Liver (tissue), 9 donors: ENCODE data around the gene PRRG3. TPM values are rescaled to one million over a fixed set of nuclear protein-coding genes. Genes with fewer than 3 reads are reported as not detected.

Experiments used
- DNase-seq: peaks from one replicate; pipeline ENCODE4 v3.0.0-alpha.2; 2017; ENCODE audit warnings: low spot score
- H3K27ac ChIP-seq, 2 donors: one replicate each; pipeline ENCODE4 v1.7.0; 2013; ENCODE audit warnings: inconsistent platforms in 2 of 2, low read length in 2 of 2, control low read depth in 1 of 2, low read depth in 1 of 2, mild to moderate bottlenecking in 1 of 2
- H3K27me3 ChIP-seq, 4 donors: one replicate each; pipeline versions ENCODE4 v1.6.1 to v1.7.0; 2013; ENCODE audit warnings: low read length in 3 of 4, inconsistent platforms in 1 of 4, mild to moderate bottlenecking in 1 of 4, moderate library complexity in 1 of 4; ENCODE audit not compliant: control insufficient read depth in 4 of 4, insufficient read depth in 4 of 4
- H3K36me3 ChIP-seq, 4 donors: one replicate each; pipeline versions ENCODE4 v1.6.1 to v1.7.0; 2013; ENCODE audit warnings: low read length in 3 of 4, mild to moderate bottlenecking in 3 of 4, low read depth in 1 of 4, moderate library complexity in 1 of 4; ENCODE audit not compliant: control insufficient read depth in 4 of 4, insufficient read depth in 3 of 4
- H3K4me1 ChIP-seq, 4 donors: one replicate each; pipeline versions ENCODE4 v1.6.1 to v1.7.0; 2013; ENCODE audit warnings: low read length in 3 of 4, mild to moderate bottlenecking in 3 of 4, moderate library complexity in 1 of 4; ENCODE audit not compliant: control insufficient read depth in 4 of 4, insufficient read depth in 4 of 4
- H3K4me3 ChIP-seq, 3 donors: one replicate each; pipeline versions ENCODE4 v1.6.1 to v1.7.0; 2013; ENCODE audit warnings: low read length in 3 of 3, control low read depth in 1 of 3, low read depth in 1 of 3, mild to moderate bottlenecking in 1 of 3
- H3K9ac ChIP-seq, 2 donors: one replicate each; pipeline ENCODE4 v1.7.0; 2013; ENCODE audit warnings: low read length in 2 of 2, mild to moderate bottlenecking in 2 of 2, moderate library complexity in 2 of 2, control low read depth in 1 of 2, low read depth in 1 of 2
- H3K9me3 ChIP-seq, 4 donors: one replicate each; pipeline versions ENCODE4 v1.6.1 to v1.7.0; 2013; ENCODE audit warnings: low read length in 3 of 4; ENCODE audit not compliant: control insufficient read depth in 4 of 4
- EGR1 ChIP-seq, 2 donors: IDR thresholded peaks; 2 replicates each; pipeline ENCODE4 v1.6.1; 2016 to 2018; ENCODE audit warnings: antibody characterized with exemption in 2 of 2, low read depth in 2 of 2
- FOXA1 ChIP-seq: IDR thresholded peaks from 2 replicates; pipeline ENCODE4 v1.6.1; 2016; ENCODE audit warnings: antibody characterized with exemption
- FOXA2 ChIP-seq: IDR thresholded peaks from 2 replicates; pipeline ENCODE4 v1.6.1; 2016; ENCODE audit warnings: antibody characterized with exemption
- GABPA ChIP-seq, 2 donors: IDR thresholded peaks in 1 of 2; conservative IDR thresholded peaks in 1 of 2; 2 replicates each; pipeline ENCODE4 v1.6.1; 2016; ENCODE audit warnings: antibody characterized with exemption in 2 of 2, mild to moderate bottlenecking in 1 of 2, moderate library complexity in 1 of 2
- HNF4A ChIP-seq, 2 donors: conservative IDR thresholded peaks; 2 replicates each; pipeline ENCODE4 v1.6.1; 2016; ENCODE audit warnings: antibody characterized with exemption in 2 of 2, mild to moderate bottlenecking in 2 of 2
- HNF4G ChIP-seq: IDR thresholded peaks from 2 replicates; pipeline ENCODE4 v1.6.1; 2016; ENCODE audit warnings: antibody characterized with exemption
- NR2F2 ChIP-seq: IDR thresholded peaks from 2 replicates; pipeline ENCODE4 v1.6.1; 2016; ENCODE audit warnings: antibody characterized with exemption
- RAD21 ChIP-seq, 2 donors: IDR thresholded peaks; 2 replicates each; pipeline ENCODE4 v1.6.1; 2016; ENCODE audit warnings: antibody characterized with exemption in 2 of 2, mild to moderate bottlenecking in 2 of 2
- SP1 ChIP-seq: IDR thresholded peaks from 2 replicates; pipeline ENCODE4 v1.6.1; 2018; ENCODE audit warnings: antibody characterized with exemption, mild to moderate bottlenecking
- ZBTB33 ChIP-seq: IDR thresholded peaks from 2 replicates; pipeline ENCODE4 v1.6.1; 2016; ENCODE audit warnings: antibody characterized with exemption
- polyA plus RNA-seq, 2 donors: library from polyadenylated mRNA; stranded (reverse) in 1 of 2; unstranded in 1 of 2; fragments of 200-250 nt in 1 of 2; fragments of >200 nt in 1 of 2; fragmentation: Nextera tagmentation in 1 of 2; extraction: Ambion mirVana in 1 of 2; gene quantifications; one replicate each; pipeline versions ENCODE4 v1.2.1 to v1.2.3, GENCODE V29; 2013 to 2015
- total RNA-seq, 2 donors: library from RNA; depleted of rRNA; stranded (reverse); fragments of >200 nt; gene quantifications; one replicate each; pipeline ENCODE4 v1.2.3, GENCODE V29; 2014
- TF ChIP-seq, protein P1 (sequence below): IDR thresholded peaks from 2 replicates; pipeline ENCODE4 v1.6.1; 2016; ENCODE audit warnings: antibody characterized with exemption, mild to moderate bottlenecking
- TF ChIP-seq, protein P2 (sequence below): IDR thresholded peaks from 2 replicates; pipeline ENCODE4 v1.6.1; 2016; ENCODE audit warnings: antibody characterized with exemption
- TF ChIP-seq, protein P3 (sequence below): IDR thresholded peaks from 2 replicates; pipeline ENCODE4 v1.6.1; 2016; ENCODE audit warnings: antibody characterized with exemption
- donor health status: healthy.
- donor health status: healthy.
- donor health status: healthy.
- donor health status: healthy.
- donor health status: healthy.

The PRRG3 gene
- total and polyA plus RNA-seq, 4 donors: under 0.01 to 0.05 (median 0.01) TPM; not detected in 1

- Histone ChIP-seq H3K9me3 (no peaks in the 10 kb centered on the region), H3K4me3 (no peak overlapping the region), H3K27ac (no peak overlapping the region), H3K4me1 (no peaks in the 10 kb centered on the region), H3K36me3 (no peaks in the 10 kb centered on the region), H3K9ac (no peak overlapping the region), H3K27me3 (no peaks in the 10 kb centered on the region)
- TF ChIP-seq FOXA2 (no peak), HNF4A (conservative IDR thresholded peaks at IDR 0.05) (no peak), EGR1 (IDR thresholded peaks at IDR 0.05; ENCODE audit: low read depth in 2 of 2) (no peak), NR2F2 (no peak), ZBTB33 (no peak)
- TF ChIP-seq, protein P1, sequence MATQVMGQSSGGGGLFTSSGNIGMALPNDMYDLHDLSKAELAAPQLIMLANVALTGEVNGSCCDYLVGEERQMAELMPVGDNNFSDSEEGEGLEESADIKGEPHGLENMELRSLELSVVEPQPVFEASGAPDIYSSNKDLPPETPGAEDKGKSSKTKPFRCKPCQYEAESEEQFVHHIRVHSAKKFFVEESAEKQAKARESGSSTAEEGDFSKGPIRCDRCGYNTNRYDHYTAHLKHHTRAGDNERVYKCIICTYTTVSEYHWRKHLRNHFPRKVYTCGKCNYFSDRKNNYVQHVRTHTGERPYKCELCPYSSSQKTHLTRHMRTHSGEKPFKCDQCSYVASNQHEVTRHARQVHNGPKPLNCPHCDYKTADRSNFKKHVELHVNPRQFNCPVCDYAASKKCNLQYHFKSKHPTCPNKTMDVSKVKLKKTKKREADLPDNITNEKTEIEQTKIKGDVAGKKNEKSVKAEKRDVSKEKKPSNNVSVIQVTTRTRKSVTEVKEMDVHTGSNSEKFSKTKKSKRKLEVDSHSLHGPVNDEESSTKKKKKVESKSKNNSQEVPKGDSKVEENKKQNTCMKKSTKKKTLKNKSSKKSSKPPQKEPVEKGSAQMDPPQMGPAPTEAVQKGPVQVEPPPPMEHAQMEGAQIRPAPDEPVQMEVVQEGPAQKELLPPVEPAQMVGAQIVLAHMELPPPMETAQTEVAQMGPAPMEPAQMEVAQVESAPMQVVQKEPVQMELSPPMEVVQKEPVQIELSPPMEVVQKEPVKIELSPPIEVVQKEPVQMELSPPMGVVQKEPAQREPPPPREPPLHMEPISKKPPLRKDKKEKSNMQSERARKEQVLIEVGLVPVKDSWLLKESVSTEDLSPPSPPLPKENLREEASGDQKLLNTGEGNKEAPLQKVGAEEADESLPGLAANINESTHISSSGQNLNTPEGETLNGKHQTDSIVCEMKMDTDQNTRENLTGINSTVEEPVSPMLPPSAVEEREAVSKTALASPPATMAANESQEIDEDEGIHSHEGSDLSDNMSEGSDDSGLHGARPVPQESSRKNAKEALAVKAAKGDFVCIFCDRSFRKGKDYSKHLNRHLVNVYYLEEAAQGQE: no peak
- TF ChIP-seq, protein P2, sequence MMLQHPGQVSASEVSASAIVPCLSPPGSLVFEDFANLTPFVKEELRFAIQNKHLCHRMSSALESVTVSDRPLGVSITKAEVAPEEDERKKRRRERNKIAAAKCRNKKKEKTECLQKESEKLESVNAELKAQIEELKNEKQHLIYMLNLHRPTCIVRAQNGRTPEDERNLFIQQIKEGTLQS: no peak
- DNase-seq: no peak
These were observed 7.6 kb upstream of the PRRG3 start for GRCh38 chrX:151687635-151688034.

DNA sequence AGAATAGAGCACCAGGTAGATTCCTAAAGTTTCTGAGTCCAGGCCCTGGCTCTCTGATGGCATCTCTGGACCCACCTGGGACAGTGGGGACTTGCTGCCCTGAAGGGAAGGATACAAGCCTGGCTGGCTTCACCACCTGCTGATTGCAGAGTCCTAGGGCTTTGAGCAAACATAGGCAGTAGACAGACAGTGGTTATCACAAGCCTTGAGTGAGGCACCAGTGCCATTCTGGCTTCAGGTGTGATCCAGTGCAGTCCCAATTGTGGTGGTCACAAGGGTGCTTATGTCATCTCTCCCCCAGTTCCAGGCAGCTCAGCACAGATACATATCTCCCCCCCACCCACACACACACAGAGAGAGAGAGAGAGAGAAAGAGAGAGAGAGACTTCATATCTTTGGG is 6.6 kb upstream of the PRRG3 start:
- Histone ChIP-seq H3K9me3 (no peaks in the 10 kb centered on the region), H3K27me3 (no peaks in the 10 kb centered on the region), H3K9ac (no peak overlapping the region), H3K27ac (no peak overlapping the region), H3K4me3 (no peak overlapping the region), H3K4me1 (no peaks in the 10 kb centered on the region), H3K36me3 (no peaks in the 10 kb centered on the region)
- DNase-seq: no peak
- TF ChIP-seq FOXA2: no peak
- TF ChIP-seq ZBTB33: no peak
- no peak for TF ChIP-seq EGR1 (IDR thresholded peaks at IDR 0.05; ENCODE audit: low read depth in 2 of 2)
- TF ChIP-seq HNF4A (conservative IDR thresholded peaks at IDR 0.05): no peak
- TF ChIP-seq SP1: no peak
- TF ChIP-seq, protein P3, sequence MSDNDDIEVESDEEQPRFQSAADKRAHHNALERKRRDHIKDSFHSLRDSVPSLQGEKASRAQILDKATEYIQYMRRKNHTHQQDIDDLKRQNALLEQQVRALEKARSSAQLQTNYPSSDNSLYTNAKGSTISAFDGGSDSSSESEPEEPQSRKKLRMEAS: no peak
- TF ChIP-seq, protein P2: no peak
- TF ChIP-seq GABPA (IDR thresholded peaks at IDR 0.05 in 1 of 2, conservative IDR thresholded peaks at IDR 0.05 in 1 of 2): no peak
- TF ChIP-seq, protein P1: no peak
- no peak for TF ChIP-seq HNF4G
- TF ChIP-seq NR2F2: no peak
- TF ChIP-seq RAD21 (IDR thresholded peaks at IDR 0.05): no peak
- TF ChIP-seq FOXA1: no peak
